Measurements from ENCODE around the gene INPP4A.

The INPP4A gene

GRCh38 chr2:98565941-98566340, 121.3 kb downstream of the INPP4A start:
- peaks cover 0 to 89% of the 10 kb centered on the region in 2 experiments; a peak in 2 of 3 replicates for H3K36me3 ChIP-seq (ENCODE audit: control insufficient read depth in 2 of 2, insufficient read depth in 1 of 2, low read length in 2 of 2)
- no peak for TF ChIP-seq ZNF26 (tag by site-specific recombination; IDR thresholded peaks at IDR 0.05)
- TF ChIP-seq ZNF292 (tag by site-specific recombination; IDR thresholded peaks at IDR 0.05; ENCODE audit: borderline replicate concordance, low read depth), result no peak
- no peak for TF ChIP-seq KLF8 (tag by site-specific recombination; IDR thresholded peaks at IDR 0.05)
- TF ChIP-seq ZNF596 (tag by site-specific recombination; IDR thresholded peaks at IDR 0.05), result no peak
- no peak for TF ChIP-seq SP3 (tag by site-specific recombination; IDR thresholded peaks at IDR 0.05)
- no peak for TF ChIP-seq ZNF707 (tag by site-specific recombination; IDR thresholded peaks at IDR 0.05)
- no peak overlapping the region for H3K27ac ChIP-seq (ENCODE audit: extremely low read depth, low read depth, low read length)
- ChIA-PET CTCF (no interaction called here), POLR2A (no interaction called here)
- H3K4me1 ChIP-seq (ENCODE audit: control insufficient read depth, insufficient read depth, low read length), result no peaks in the 10 kb centered on the region
- H3K4me3 ChIP-seq (ENCODE audit: low read depth, low read length), result no peak overlapping the region
- no peaks in the 10 kb centered on the region for H3K9me3 ChIP-seq (ENCODE audit: control insufficient read depth, insufficient read depth, low read depth, low read length)

GRCh38 chr2:98568161-98568956, 123.7 kb downstream of the INPP4A start:
- H3K36me3 ChIP-seq (ENCODE audit: control insufficient read depth in 2 of 2, insufficient read depth in 1 of 2, low read length in 2 of 2), result peaks cover 0 to 97% of the 10 kb centered on the region in 2 experiments; a peak in 2 of 3 replicates
- ChIA-PET CTCF (interaction anchor here (0.5 to 1.9 kb wide), 18 partner anchors 10 to 749 kb away, joined by 3 to 22 read pairs (median 3); no protein-coding TSS in a partner anchor), POLR2A (no interaction called here)
- no peaks in the 10 kb centered on the region for H3K9me3 ChIP-seq (ENCODE audit: control insufficient read depth, insufficient read depth, low read depth, low read length)
- TF ChIP-seq KLF7 (tag by site-specific recombination; IDR thresholded peaks at IDR 0.05; ENCODE audit: borderline replicate concordance), result no peak
- TF ChIP-seq ZNF670 (tag by site-specific recombination; IDR thresholded peaks at IDR 0.05; ENCODE audit: low read depth), result no peak
- no peak for TF ChIP-seq ZNF837 (tag by site-specific recombination; IDR thresholded peaks at IDR 0.05)
- TF ChIP-seq ZNF580 (tag by site-specific recombination; IDR thresholded peaks at IDR 0.05), result no peak
- TF ChIP-seq ZNF16 (tag by site-specific recombination; IDR thresholded peaks at IDR 0.05; ENCODE audit: low read depth), result no peak
- no peak for TF ChIP-seq ZNF10 (tag by site-specific recombination; IDR thresholded peaks at IDR 0.05)
- TF ChIP-seq TCF7L2 (IDR thresholded peaks at IDR 0.05; ENCODE audit: borderline replicate concordance, low read depth, low read length), result no peak
- TF ChIP-seq ZNF132 (tag by site-specific recombination; IDR thresholded peaks at IDR 0.05; ENCODE audit: borderline replicate concordance), result no peak
- no peak for TF ChIP-seq HOXC10 (CRISPR knock-in tag; IDR thresholded peaks at IDR 0.05)
- no peak for TF ChIP-seq ZNF114 (tag by site-specific recombination; IDR thresholded peaks at IDR 0.05)
- TF ChIP-seq IKZF3 (tag by site-specific recombination; IDR thresholded peaks at IDR 0.05), result no peak
- TF ChIP-seq BCL11A (tag by site-specific recombination; IDR thresholded peaks at IDR 0.05; ENCODE audit: low read depth), result no peak
- TF ChIP-seq ZFHX2 (tag by site-specific recombination; conservative IDR thresholded peaks at IDR 0.05), result no peak
- TF ChIP-seq ZNF26 (tag by site-specific recombination; IDR thresholded peaks at IDR 0.05), result no peak
- TF ChIP-seq ZNF600 (tag by site-specific recombination; IDR thresholded peaks at IDR 0.05), result no peak
- TF ChIP-seq RBAK (tag by site-specific recombination; IDR thresholded peaks at IDR 0.05), result no peak
- no peak for TF ChIP-seq ZNF701 (tag by site-specific recombination; IDR thresholded peaks at IDR 0.05)
- TF ChIP-seq ZNF530 (tag by site-specific recombination; IDR thresholded peaks at IDR 0.05; ENCODE audit: low read depth), result no peak
- TF ChIP-seq ZNF449 (tag by site-specific recombination; IDR thresholded peaks at IDR 0.05), result no peak
- H3K27ac ChIP-seq (ENCODE audit: extremely low read depth, low read depth, low read length), result no peak overlapping the region
- no peaks in the 10 kb centered on the region for H3K4me1 ChIP-seq (ENCODE audit: control insufficient read depth, insufficient read depth, low read length)
- no peak overlapping the region for H3K4me3 ChIP-seq (ENCODE audit: low read depth, low read length)

Measured in HEK293 (cell line).